ENCODE measurements around the gene TRAM2.

DNA sequence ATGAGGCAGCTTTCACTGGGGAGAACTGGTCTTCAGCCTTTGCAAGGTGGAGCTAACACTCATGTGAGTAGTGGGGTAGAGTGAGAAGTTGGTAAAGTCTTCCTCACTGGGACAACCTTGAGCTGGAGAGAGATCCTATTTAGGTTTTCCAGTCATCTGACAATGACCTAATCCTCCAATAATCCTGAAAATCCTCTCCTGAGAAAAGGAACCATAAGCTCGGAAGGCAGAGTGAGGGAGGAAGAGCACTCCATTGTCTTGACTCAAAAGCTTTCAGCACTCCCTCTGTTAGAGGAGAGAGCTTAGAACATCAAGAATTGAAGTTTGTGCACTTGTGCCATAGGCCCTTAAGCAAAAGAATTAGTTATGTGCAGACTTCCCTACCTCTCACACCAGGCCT is 77.8 kb downstream of the TRAM2 start:
- TF ChIP-seq, protein P1, sequence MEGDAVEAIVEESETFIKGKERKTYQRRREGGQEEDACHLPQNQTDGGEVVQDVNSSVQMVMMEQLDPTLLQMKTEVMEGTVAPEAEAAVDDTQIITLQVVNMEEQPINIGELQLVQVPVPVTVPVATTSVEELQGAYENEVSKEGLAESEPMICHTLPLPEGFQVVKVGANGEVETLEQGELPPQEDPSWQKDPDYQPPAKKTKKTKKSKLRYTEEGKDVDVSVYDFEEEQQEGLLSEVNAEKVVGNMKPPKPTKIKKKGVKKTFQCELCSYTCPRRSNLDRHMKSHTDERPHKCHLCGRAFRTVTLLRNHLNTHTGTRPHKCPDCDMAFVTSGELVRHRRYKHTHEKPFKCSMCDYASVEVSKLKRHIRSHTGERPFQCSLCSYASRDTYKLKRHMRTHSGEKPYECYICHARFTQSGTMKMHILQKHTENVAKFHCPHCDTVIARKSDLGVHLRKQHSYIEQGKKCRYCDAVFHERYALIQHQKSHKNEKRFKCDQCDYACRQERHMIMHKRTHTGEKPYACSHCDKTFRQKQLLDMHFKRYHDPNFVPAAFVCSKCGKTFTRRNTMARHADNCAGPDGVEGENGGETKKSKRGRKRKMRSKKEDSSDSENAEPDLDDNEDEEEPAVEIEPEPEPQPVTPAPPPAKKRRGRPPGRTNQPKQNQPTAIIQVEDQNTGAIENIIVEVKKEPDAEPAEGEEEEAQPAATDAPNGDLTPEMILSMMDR (IDR thresholded peaks at IDR 0.05), result no peak
- no peak for TF ChIP-seq POLR2A (IDR thresholded peaks at IDR 0.05)

Measured in adrenal gland (tissue), 5 donors.